Measurements from ENCODE around the gene PRKRA.
"Not testable (repeated sequence)": the region's sequence is repeated elsewhere in the genome, so short reads cannot be mapped to it uniquely, and the experiment has no call there.

PRKRA gene

GRCh38 chr2:178415979-178416378 lies 35.0 kb downstream of the PRKRA start:
- DNase-seq (ENCODE audit: low read depth, low spot score), result no peak
- no peak overlapping the region for H3K27ac ChIP-seq

GRCh38 chr2:178414266-178415247 lies 36.4 kb downstream of the PRKRA start:
- peak; percentile 66 for DNase-seq (ENCODE audit: low read depth, low spot score)
- peak overlapping the region; percentile 78 for H3K27ac ChIP-seq

GRCh38 chr2:178413472-178414265 lies 37.3 kb downstream of the PRKRA start:
- DNase-seq (ENCODE audit: low read depth, low spot score), result no peak
- peak overlapping the region; percentile 78 for H3K27ac ChIP-seq

DNA sequence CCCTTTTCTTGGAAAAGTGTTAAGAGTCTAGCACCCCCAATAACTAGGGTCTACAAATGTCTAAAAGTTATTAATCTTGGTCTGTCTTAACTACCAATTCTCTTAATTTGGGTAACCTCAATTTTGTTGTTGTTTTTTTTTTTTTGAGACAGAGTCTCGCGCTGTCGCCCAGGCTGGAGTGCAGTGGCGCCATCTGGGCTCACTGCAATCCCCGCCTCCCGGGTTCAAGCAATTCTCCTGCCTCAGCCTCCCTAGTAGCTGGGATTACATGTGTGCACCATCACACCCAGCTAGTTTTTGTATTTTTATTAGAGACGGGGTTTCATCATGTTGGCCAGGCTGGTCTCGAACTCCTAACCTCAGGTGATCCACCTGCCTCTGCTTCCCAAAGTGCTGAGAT lies 38.5 kb downstream of the PRKRA start:
- not testable (repeated sequence) for H3K27ac ChIP-seq; DNase-seq (ENCODE audit: low read depth, low spot score)

- no peak for DNase-seq (ENCODE audit: low read depth, low spot score)
These were observed 38.9 kb downstream of the PRKRA start for GRCh38 chr2:178412047-178412446.

DNA sequence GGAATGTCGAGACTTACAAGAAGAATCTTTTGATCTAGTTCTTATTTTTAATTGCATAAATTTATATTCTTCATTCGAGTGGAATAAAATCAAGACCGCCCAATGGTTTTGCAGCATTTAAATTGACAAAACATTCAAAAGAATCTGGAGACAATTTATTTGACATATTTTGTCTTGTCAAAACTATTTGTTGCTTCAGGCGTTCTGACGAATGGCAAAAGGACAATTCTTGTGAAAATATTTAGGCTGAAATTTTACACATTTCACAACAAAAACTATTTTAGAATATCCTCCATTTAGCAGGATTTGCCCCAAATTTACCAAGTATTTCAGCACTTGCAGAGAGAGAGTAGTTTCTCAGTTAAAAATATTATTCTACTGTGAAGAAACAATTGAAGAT lies 41.7 kb downstream of the PRKRA start:
- DNase-seq (ENCODE audit: low read depth, low spot score), result no peak

More at GRCh38 chr2:178412047-178412446, 38.9 kb downstream of the PRKRA start:
- H3K27ac ChIP-seq, result no peak overlapping the region

DNA sequence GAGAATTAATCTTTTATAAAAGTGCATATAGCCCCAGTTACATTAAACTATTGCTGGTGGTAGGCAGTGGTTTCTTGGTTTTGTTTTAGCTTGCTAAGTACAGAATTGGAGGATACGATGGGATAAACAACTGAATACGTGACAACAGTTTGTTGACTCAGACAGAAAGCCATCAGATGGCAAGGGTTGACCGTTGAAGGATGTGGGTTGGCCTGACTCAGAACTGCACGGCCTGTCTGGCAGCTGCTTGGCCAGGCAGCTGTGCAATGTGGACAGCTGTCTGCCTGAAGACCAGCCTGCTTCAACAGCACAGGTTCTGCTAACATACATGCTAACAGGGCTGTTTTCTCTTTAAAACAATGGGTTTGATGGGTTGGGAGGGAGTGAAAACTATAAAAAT lies 46.6 kb downstream of the PRKRA start:
- no peak for DNase-seq (ENCODE audit: low read depth, low spot score)
- no peak overlapping the region for H3K27ac ChIP-seq

More for the DNA sequence above, 41.7 kb downstream of the PRKRA start:
- no peak overlapping the region for H3K27ac ChIP-seq

DNA sequence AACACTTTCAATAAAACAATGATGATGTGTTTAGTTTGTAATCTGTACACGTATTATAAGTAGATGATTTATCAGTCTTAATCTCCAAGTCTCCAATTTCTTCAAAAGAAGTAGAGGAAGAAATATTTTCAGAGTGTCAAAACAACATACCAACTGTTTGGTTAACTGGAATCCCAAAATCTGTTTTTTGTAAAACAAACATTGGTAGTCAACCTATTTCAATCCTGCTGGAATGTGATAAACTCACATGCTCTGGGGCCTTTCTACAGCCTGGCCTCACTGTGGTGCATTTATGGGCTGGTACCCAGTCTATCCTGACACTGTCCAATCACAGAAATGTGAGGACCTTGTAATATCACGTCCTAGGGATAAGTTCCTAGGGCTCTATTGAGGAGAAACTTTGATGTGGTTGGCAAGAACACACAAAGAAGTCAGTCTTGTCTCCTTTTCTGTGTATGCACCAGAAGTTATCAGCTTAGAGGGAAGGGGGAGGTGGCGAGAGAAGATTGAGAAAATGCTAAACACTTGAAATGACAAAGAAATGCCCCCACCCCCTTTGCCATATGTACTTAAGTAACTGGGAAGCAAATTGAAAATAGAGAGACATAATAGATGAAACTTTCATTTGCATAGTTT lies 47.2 kb downstream of the PRKRA start:
- no peak for DNase-seq (ENCODE audit: low read depth, low spot score)
- H3K27ac ChIP-seq, result no peak overlapping the region

- H3K27ac ChIP-seq, result no peak overlapping the region
- no peak for DNase-seq (ENCODE audit: low read depth, low spot score)
These were observed 49.0 kb downstream of the PRKRA start for GRCh38 chr2:178401994-178402437.

- no peak for DNase-seq (ENCODE audit: low read depth, low spot score)
- H3K27ac ChIP-seq, result no peak overlapping the region
These were observed 53.9 kb downstream of the PRKRA start for GRCh38 chr2:178397002-178397605.

DNA sequence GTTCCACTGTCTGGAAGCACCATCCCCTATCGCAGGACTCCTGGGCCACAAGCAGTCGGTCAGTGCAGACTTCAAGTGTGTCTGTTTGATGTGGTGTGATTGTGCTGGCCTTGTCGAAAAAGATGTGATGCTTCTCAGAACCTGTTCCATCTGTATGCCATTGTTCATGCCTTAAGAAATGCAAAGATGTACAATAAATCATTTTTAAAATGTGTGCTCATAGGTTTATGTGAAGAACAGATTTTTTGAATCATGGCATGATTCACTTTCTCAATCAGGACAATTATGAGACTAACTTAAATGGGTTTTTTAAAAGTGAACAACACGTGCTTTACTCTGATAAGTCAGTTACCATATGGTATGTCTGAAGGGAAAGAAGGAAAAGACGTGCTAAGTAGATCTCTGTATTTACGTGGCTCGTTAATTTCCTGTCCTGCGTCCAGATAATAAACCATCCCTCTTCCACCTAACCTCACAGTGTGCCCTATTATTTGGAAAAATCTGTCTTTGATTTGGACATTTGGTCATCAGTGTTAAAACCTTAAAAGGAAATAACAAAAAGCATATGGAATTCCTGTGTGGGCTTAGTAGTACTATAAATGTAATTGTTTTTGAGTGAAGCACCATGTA lies 54.9 kb downstream of the PRKRA start:
- DNase-seq (ENCODE audit: low read depth, low spot score), result no peak
- no peak overlapping the region for H3K27ac ChIP-seq

- no peak for DNase-seq (ENCODE audit: low read depth, low spot score)
- no peak overlapping the region for H3K27ac ChIP-seq
These were observed 55.7 kb downstream of the PRKRA start for GRCh38 chr2:178395295-178395694.

DNA sequence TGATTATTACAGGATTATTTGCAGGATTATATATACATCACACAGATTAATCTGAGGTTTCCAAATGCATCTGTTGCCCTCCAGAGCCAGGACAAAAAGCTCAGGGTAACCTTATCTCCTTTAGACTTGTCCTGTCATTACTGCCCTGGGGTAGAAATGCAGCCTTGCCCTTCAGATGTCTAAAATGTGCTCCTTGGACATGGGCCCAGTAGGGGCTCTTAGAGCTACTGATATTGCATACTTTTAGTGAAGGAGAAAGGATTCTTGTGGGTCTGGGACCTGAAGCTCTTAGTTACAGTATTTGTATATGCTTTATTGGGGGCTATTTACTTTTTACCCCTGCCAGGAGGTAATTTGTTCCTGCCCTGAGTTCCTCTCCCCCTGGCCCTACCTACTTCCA lies 56.1 kb downstream of the PRKRA start:
- no peak overlapping the region for H3K27ac ChIP-seq
- no peak for DNase-seq (ENCODE audit: low read depth, low spot score)

GRCh38 chr2:178392215-178392614 lies 58.8 kb downstream of the PRKRA start:
- no peak overlapping the region for H3K27ac ChIP-seq
- peak; percentile 12 for DNase-seq (ENCODE audit: low read depth, low spot score)

- no peak for DNase-seq (ENCODE audit: low read depth, low spot score)
- no peak overlapping the region for H3K27ac ChIP-seq
These were observed 59.3 kb downstream of the PRKRA start for GRCh38 chr2:178391701-178392100.

GRCh38 chr2:178388287-178388686 lies 62.7 kb downstream of the PRKRA start:
- no peak overlapping the region for H3K27ac ChIP-seq
- DNase-seq (ENCODE audit: low read depth, low spot score), result no peak

DNA sequence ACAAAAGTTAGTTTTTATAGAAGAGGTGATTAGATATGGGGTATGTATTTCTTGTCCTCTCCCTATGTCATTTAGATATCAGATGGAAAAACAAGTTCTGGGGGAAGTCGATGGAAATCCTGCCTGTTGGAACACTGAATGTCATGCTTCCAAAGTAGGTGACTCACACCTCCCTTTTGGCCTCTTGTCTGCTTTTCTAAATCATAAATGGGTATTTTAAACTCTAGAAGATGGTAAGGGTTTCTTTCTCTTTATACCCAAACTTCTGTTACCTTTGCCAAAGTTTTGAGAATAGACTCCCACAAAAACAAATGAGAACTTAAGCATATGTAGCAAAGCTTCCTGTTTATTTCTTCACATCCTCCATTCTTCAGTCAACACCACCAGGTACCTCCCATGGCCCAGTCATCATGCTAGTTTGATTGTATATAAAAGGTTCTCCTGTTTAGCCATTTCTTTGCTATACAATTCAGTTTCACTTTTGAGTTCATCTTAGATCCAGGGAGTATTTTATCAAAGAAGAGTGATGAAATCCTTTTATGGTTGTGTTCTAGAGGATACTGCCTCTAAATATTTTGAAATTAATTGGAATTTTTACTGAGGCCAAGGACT lies 63.9 kb downstream of the PRKRA start:
- H3K27ac ChIP-seq, result no peak overlapping the region
- DNase-seq (ENCODE audit: low read depth, low spot score), result no peak

- H3K27ac ChIP-seq, result no peak overlapping the region
- no peak for DNase-seq (ENCODE audit: low read depth, low spot score)
These were observed 65.3 kb downstream of the PRKRA start for GRCh38 chr2:178385595-178386148.

GRCh38 chr2:178383718-178384117 lies 67.3 kb downstream of the PRKRA start:
- no peak for DNase-seq (ENCODE audit: low read depth, low spot score)
- H3K27ac ChIP-seq, result no peak overlapping the region
